C4-2B (cell line): ENCODE data around the gene OBP2A.

Experiments
- H3K27ac ChIP-seq: fragments of 450-650 bp; 2 replicates; pipeline ENCODE4 v1.5.1; 2017
- CTCF ChIP-seq: fragments of 450-650 bp; conservative IDR thresholded peaks from 2 replicates; pipeline ENCODE4 v1.5.1; 2017; ENCODE audit warnings: mild to moderate bottlenecking
- ZFX ChIP-seq: fragments of 450-650 bp; IDR thresholded peaks from 2 replicates; pipeline ENCODE4 v1.6.1; 2017

Gene OBP2A

GRCh38 chr9:135582966-135583687 lies 37.2 kb downstream of the OBP2A start:
- TF ChIP-seq CTCF: no peak
- TF ChIP-seq ZFX: no peak
- H3K27ac ChIP-seq: no peak overlapping the region

- TF ChIP-seq ZFX (no peak), CTCF (no peak)
- H3K27ac ChIP-seq: no peak overlapping the region
Measured at GRCh38 chr9:135583688-135584011, 37.7 kb downstream of the OBP2A start.

GRCh38 chr9:135584371-135584770 lies 38.4 kb downstream of the OBP2A start:
- no peak overlapping the region for H3K27ac ChIP-seq
- TF ChIP-seq ZFX (no peak), CTCF (no peak)

GRCh38 chr9:135584934-135585333 lies 39.0 kb downstream of the OBP2A start:
- no peak overlapping the region for H3K27ac ChIP-seq
- TF ChIP-seq ZFX (no peak), CTCF (no peak)

- TF ChIP-seq ZFX: no peak
- TF ChIP-seq CTCF: no peak
- no peak overlapping the region for H3K27ac ChIP-seq
Measured at GRCh38 chr9:135586601-135587109, 40.7 kb downstream of the OBP2A start.

- TF ChIP-seq ZFX (no peak), CTCF (no peak)
Measured at GRCh38 chr9:135587658-135588057, 41.7 kb downstream of the OBP2A start.

GRCh38 chr9:135588371-135588770 lies 42.4 kb downstream of the OBP2A start:
- H3K27ac ChIP-seq: no peak overlapping the region
- TF ChIP-seq ZFX: no peak
- no peak for TF ChIP-seq CTCF

More at GRCh38 chr9:135587658-135588057, 41.7 kb downstream of the OBP2A start:
- no peak overlapping the region for H3K27ac ChIP-seq
